Activated B cell treated with CpG ODN at 0.5 μM for 24 hours (primary cell): ENCODE data around the gene SBK3. TPM values are rescaled to one million over a fixed set of nuclear protein-coding genes. Genes with fewer than 3 reads are reported as not detected.

Experiments
- ATAC-seq: fragments of 200-7000 bp; cut with Tn5 transposase; one replicate; pipeline ENCODE4 v1.10.0; 2021; ENCODE audit warnings: low read depth, mild to moderate bottlenecking, moderate library complexity
- CTCF ChIA-PET: fragments of 350-600 bp; sonication (Branson Sonifier 250); formaldehyde crosslinking; loops from one replicate; lab custom pipeline; 2021; ENCODE audit warnings: antibody characterized with exemption; lab: Charles Lee
- POLR2A ChIA-PET: fragments of 350-600 bp; sonication (Branson Sonifier 250); formaldehyde crosslinking; loops from one replicate; lab custom pipeline; 2021; ENCODE audit warnings: antibody characterized with exemption; lab: Charles Lee
- DNase-seq: peaks from one replicate; pipeline ENCODE4 v3.0.0; 2022
- H3K27ac Mint-ChIP-seq: one replicate; pipeline ENCODE4 v1.8.0; 2020; ENCODE audit warnings: mixed read lengths
- H3K27me3 Mint-ChIP-seq: one replicate; pipeline ENCODE4 v1.8.0; 2021; ENCODE audit warnings: mixed read lengths
- H3K36me3 Mint-ChIP-seq: one replicate; pipeline ENCODE4 v1.8.0; 2021; ENCODE audit warnings: low read depth, mixed read lengths
- H3K4me1 Mint-ChIP-seq: one replicate; pipeline ENCODE4 v1.8.0; 2021; ENCODE audit warnings: mixed read lengths
- H3K4me3 Mint-ChIP-seq: one replicate; pipeline ENCODE4 v1.8.0; 2020; ENCODE audit warnings: mild to moderate bottlenecking, mixed read lengths
- H3K9me3 Mint-ChIP-seq: one replicate; pipeline ENCODE4 v1.8.0; 2020; ENCODE audit warnings: mixed read lengths
- CTCF ChIP-seq: fragments of 200-600 bp; IDR thresholded peaks from one replicate; pipeline ENCODE4 v1.8.0; 2022; ENCODE audit warnings: antibody characterized with exemption, mild to moderate bottlenecking
- intact Hi-C: fragments of 100-400 bp; cut with micrococcal nuclease; formaldehyde crosslinking; loops from one replicate; pipeline ENCODE4 v1.15.1; 2024
- total RNA-seq: library from RNA; stranded (reverse); gene quantifications from 2 replicates; pipeline ENCODE4 v1.2.3, GENCODE V29; 2022

The SBK3 gene
- not detected in 2 replicates for total RNA-seq

- ATAC-seq, result no peak
- TF ChIP-seq CTCF, result no peak
- no peak within 1 kb of the TSS for H3K27ac Mint-ChIP-seq
- peaks cover 32% of the 10 kb centered on the region for H3K27me3 Mint-ChIP-seq
- ChIA-PET POLR2A (no interaction called here), CTCF (no interaction called here)
- intact Hi-C loops, result no loop called here
- DNase-seq, result no peak
- no peaks in the 10 kb centered on the region for H3K36me3 Mint-ChIP-seq
- peaks cover 2% of the 10 kb centered on the region for H3K4me1 Mint-ChIP-seq
- H3K4me3 Mint-ChIP-seq, result no peak within 1 kb of the TSS
- no peaks in the 10 kb centered on the region for H3K9me3 Mint-ChIP-seq
Measured at GRCh38 chr19:55545443-55545842, at the start of gene SBK3. TSS of gene SBK3 (minus strand) at chr19:55545543. CDS start at chr19:55545543, 0 bp downstream.

- Mint-ChIP-seq H3K9me3 (peaks cover 3% of the 10 kb centered on the region), H3K36me3 (peaks cover 38% of the 10 kb centered on the region), H3K4me1 (peaks cover 2% of the 10 kb centered on the region), H3K27ac (no peak overlapping the region), H3K27me3 (no peaks in the 10 kb centered on the region), H3K4me3 (no peak overlapping the region)
- intact Hi-C loops, result no loop called here
- ATAC-seq (no peak), DNase-seq (no peak)
- TF ChIP-seq CTCF, result no peak
- ChIA-PET CTCF (no interaction called here), POLR2A (interaction anchor here (0.6 kb wide), 1 partner anchor 9 kb away, joined by 4 read pairs; no protein-coding TSS in a partner anchor)
Measured at GRCh38 chr19:55593096-55593772, 47.9 kb upstream of the SBK3 start.

GRCh38 chr19:55592391-55593090 is 47.2 kb upstream of the SBK3 start:
- DNase-seq, result no peak
- H3K4me1 Mint-ChIP-seq, result peaks cover 3% of the 10 kb centered on the region
- H3K27ac Mint-ChIP-seq, result no peak overlapping the region
- ATAC-seq, result no peak
- H3K9me3 Mint-ChIP-seq, result peaks cover 3% of the 10 kb centered on the region
- ChIA-PET POLR2A (interaction anchor here (1.0 kb wide), 1 partner anchor 13 kb away, joined by 3 read pairs; the partner anchor contains the start of gene ZNF865), CTCF (no interaction called here)
- TF ChIP-seq CTCF, result no peak
- intact Hi-C loops, result no loop called here
- peaks cover 36% of the 10 kb centered on the region for H3K36me3 Mint-ChIP-seq
- H3K4me3 Mint-ChIP-seq, result no peak overlapping the region
- H3K27me3 Mint-ChIP-seq, result no peaks in the 10 kb centered on the region

GRCh38 chr19:55591555-55591954 is 46.2 kb upstream of the SBK3 start:
- intact Hi-C loops, result no loop called here
- CTCF ChIA-PET, result no interaction called here
- peaks cover 12% of the 10 kb centered on the region for H3K4me1 Mint-ChIP-seq
- DNase-seq (no peak), ATAC-seq (no peak)
- TF ChIP-seq CTCF, result no peak
- H3K9me3 Mint-ChIP-seq, result peaks cover 3% of the 10 kb centered on the region
- H3K27ac Mint-ChIP-seq, result no peak overlapping the region
- H3K4me3 Mint-ChIP-seq, result no peak overlapping the region
- H3K36me3 Mint-ChIP-seq, result peaks cover 30% of the 10 kb centered on the region
- H3K27me3 Mint-ChIP-seq, result no peaks in the 10 kb centered on the region
- POLR2A ChIA-PET, result interaction anchor here (1.0 kb wide), 1 partner anchor 14 kb away, joined by 3 read pairs; the partner anchor contains the start of gene ZNF865

GRCh38 chr19:55590617-55591016 is 45.3 kb upstream of the SBK3 start:
- ATAC-seq (no peak), DNase-seq (no peak)
- TF ChIP-seq CTCF, result no peak
- Mint-ChIP-seq H3K4me3 (no peak overlapping the region), H3K27me3 (no peaks in the 10 kb centered on the region), H3K27ac (no peak overlapping the region), H3K4me1 (peaks cover 21% of the 10 kb centered on the region), H3K36me3 (peaks cover 21% of the 10 kb centered on the region), H3K9me3 (peaks cover under 1% of the 10 kb centered on the region)
- intact Hi-C loops, result no loop called here
- ChIA-PET CTCF (no interaction called here), POLR2A (interaction anchor here (1.7 kb wide), 1 partner anchor 9 kb away, joined by 5 read pairs; the partner anchor contains the start of genes FIZ1 and ZNF524)
